Hematopoietic multipotent progenitor cell treated with erythropoietin and hydrocortisone succinate and interleukin-3 and kit ligand, for 4 days (in vitro differentiated cells): ENCODE measurements around the gene CHCHD10.
A peak's percentile ranks its signal among the peaks of the same experiment; 100 is the strongest.

Experiments used
- DNase-seq: peaks from one replicate; pipeline ENCODE4 v3.0.0-alpha.2; 2015

The CHCHD10 gene

DNA sequence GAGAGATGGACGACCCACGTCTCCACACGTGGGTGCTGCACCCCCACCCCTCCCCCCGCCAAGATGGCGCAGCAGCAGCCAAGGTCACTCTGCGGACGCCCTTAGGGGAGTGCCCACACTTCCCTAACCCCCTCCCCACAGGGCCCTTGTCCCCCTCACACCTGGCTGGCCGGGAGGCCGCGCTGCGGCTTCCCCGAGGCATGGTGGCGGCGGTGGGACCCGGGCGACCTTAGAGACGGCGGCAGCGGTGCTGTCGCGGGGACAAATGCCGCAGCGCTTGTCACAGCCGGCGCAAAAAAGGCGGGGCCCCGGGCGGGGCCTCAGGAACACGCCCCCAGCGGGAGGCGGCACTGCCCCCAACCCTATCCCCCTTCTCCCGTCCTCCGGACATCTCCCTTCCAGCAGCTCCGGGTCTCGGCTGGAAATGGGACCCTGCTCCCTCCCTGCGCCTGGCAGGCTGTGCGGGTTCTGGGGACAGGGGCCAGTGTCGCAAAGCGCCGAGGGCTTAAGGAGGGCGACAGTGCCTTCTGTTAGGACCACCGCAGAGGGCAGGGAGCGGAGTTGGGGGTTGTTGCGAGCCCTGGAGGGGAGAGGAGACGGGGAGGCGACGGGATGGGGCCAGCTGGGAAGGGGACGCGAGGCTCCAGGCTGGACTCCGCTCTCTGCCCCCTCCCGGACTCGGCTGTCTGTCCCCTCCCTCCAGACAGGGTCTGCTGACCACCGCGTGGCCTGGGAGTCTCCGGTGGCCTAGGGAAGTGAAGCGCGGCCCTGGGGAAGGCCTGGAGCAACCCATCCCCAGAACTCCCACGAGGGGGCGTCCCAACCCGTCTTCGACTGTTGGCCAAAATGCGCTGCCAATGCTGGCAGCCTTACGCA lies at the start of gene CHCHD10:
TSS of gene CHCHD10 (minus strand) at position 300 of the 876 bp plus-strand sequence. CDS start at position 202, 98 bp downstream.
- peak; percentile 93 for DNase-seq

DNA sequence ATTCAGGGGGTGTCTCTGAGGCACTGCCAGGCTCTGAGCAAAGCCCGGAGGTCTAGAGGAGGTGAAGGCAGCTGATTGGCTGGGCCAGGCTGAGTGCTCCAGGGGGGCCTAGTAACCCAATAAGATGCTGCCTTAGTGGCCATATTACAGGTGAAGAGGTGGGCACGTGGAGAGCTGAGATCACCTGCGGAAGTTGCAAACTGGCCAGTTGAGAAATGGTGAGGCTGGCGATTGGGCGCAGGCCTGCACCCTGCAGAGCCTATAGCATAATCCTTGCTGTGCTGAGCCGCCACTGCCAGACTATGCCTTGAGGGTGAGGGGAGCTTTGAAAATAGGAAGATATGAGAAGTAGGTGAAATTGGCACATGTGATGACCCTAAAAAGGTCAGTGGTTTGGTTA lies 49.4 kb upstream of the CHCHD10 start:
- DNase-seq, result no peak

DNA sequence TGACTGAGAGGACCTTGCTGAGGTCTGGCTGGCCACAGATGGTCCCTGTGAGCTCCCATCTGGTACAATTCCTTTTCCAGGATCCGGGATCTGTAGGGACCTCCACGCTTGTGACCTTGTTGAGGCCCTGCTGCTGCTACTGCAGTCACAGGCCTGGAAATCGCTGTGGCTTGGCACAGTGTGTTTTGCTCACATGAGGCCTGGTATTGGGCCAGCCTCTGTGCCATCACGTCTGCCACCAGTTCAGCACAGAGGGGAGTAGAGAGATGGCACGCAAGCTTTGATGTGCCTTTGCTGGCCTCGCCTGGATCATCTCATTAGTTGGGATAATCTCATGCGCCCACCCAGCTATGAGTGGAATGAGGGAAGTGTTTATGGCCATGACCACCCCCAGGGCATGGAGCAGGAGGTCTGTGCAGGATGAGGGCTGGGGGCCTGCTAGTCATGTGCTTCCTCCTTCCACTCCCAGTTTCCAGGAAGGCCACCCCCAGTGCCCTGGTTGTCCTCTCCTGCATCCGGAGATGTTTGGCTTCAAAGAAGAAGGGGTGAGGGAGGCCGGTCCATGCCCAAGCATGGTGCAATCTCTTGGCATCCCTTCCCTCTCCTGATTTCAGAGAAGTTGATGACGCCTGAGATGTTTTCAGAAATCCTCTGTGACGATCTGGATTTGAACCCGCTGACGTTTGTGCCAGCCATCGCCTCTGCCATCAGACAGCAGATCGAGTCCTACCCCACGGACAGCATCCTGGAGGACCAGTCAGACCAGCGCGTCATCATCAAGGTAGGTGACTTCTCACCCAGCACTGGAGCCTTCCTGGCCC lies 48.6 kb upstream of the CHCHD10 start:
- no peak for DNase-seq

DNA sequence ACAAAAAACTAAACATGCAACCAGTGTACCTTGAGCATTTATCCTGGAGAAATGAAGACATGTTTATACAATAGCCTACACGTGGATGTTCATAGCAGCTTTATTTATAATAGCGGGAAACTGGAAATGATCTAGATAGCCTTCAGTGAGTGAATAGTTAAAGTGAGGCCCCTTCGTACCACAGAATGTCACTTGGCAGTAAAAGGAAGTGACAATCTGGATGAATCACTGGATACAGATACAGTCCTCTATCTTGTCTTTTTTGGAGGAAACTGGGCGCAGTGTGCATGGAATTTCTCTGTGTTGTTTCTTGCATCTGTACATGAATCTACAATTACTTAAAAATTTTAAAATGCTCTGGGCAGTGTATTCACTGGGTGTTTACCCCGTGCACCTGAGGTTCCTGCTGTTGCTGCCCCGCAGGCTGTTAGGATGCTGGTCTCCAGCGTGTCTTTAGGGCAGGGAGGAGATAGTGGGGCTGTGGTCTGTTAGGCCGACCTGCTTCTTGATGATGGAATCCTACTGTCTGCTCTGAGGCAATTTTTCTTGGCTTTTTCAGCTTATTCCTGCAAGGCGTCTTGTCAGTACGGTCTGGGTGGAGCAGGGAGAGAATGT lies 47.9 kb upstream of the CHCHD10 start:
- DNase-seq, result no peak

GRCh38 chr22:23812378-23812777 lies 44.6 kb upstream of the CHCHD10 start:
- DNase-seq, result no peak

DNA sequence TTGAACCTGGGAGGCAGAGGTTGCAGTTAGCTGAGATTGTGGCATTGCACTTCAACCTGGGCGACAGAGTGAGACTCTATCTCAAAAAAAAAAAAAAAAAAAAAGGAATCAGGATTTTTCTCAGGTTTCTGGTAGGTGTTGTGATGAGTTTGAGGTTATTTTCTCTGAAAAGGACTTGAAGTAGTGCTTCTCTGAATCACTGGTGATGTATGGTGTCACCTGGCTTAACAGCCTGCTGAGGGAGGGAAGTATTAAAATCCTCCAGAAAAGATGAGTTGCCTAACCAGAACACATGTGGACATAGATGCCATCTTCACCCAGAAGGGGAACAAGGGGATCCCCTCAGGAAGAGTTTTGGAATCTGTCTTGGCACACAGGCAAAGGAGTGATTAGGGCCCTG lies 39.1 kb upstream of the CHCHD10 start:
- DNase-seq, result no peak

- no peak for DNase-seq
Measured at GRCh38 chr22:23804781-23805291, 37.1 kb upstream of the CHCHD10 start.

DNA sequence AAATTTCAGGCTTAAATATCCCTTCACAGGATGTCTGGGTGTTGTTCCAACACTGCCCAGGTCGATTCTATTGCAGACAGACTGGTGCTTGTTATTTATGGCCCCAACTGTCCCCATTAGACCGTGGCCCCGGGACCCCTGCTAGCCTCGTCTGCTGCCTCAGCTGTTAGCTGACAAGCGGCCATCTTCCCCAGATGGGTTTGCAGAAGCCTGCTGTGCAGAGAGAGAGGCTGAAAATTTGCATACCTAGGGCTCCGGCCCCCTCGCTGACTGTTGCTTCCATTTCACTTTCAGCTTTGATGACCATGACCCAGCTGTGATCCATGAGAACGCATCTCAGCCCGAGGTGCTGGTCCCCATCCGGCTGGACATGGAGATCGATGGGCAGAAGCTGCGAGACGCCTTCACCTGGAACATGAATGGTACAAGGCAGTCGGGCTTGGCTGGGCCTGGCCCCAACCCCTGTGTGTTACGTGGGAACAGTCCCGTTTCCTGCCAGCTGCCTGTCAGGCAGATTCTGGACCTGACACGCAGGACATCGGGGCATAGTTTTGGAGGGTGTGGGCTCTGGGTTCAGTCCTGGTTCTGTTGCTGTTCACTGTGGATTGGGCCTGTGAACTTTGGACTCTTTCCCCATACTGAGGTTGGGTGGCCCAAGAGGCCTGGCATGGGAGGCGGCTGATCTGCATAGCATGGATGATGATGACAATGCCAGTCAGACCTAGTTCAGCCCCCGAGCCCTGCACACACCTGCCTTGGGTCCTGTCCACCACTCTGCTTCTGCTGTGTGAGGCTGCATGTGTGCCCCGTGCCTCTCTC lies 35.4 kb upstream of the CHCHD10 start:
- no peak for DNase-seq

DNA sequence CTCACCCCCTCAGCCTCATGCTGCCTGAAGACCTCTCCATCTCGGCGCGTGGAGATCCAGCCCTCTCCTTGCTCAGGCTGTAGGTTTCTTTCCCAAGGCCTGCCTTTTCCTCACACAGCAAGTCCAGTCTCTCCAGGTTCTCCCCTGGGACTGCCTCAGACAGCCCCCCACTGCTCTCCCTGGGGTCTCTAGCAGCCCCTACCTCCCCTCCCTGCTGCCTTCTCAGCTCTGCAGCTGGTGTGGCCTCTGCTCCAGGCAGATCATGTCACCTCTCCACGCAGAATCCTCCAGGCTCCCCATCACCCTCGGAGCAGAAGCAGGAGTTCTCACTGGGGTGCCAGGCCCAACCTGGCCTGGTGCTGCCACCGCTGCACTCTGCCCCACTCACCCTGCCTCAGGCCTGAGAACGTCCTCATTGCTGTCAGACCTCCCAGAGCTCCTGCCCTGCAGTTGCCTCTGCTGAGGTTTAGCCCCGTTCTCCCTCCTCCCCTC lies 34.2 kb upstream of the CHCHD10 start:
- DNase-seq, result no peak

DNA sequence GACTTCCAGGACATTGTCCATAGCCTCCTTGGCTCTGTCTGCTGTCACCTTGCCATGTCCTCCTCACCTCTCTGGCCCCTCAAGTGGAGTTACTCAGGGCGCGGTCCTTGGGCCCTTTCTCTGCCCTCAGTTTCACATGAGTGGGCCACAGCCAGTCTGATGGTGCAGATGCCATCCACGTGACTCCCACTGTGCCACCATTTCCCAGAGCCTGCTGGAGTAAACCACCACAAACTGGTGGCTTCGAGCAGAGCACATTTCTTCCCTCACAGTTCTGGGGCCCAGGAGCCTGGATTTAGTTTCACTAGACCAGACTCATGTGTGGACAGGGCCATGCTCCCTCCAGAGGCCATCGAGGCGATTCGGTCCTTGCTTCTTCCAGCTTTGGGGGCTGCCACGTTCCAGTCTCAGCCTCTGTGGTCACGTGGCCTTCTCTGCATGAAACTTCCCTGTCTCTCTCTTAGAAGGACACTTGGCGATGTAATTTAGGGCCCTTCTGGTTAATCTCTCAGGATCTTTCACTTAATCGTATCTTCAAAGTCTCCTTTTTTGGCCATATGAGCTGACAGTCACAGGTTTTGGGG lies 33.6 kb upstream of the CHCHD10 start:
- DNase-seq, result no peak

DNA sequence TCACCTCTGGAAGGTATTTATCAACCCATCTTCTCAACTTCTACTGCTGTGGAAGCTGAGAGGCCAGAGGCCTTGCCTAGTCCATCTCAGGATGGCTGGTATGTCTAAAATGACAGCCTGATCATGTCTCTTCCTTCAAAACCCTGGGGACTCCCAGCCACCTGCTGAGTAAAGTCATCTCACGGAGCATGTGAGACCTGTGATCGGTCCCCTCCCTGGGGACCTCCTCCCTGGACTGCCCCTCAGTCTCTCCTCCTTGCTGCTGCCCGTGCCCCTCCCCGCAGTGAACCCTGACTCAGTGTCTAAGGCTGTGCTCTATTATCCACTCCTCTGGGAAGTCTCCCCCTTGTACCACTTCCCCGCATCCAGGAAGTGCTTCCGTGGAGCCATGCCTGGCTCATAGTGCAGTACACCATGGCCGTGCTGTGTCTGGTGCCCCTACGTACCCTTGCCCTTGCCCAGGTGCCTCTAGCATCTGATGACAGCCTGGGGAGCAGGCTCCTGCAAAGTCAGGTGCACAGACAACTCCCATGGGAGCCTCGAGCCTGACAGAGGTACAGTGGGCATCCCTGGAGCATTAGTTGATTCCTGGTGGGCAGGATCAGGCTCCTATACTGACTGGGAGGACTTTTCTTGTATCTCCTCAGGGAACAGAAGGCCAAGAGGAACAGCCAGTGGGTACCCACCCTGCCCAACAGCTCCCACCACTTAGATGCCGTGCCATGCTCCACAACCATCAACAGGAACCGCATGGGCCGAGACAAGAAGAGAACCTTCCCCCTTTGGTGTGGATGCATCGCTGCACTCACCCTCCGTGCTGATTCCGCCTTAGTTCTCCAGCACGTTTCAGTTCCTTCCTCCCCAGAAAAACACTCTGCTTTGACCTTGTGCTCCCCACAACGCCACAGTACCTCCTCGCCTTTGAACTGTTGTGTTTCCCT lies 32.8 kb upstream of the CHCHD10 start:
- DNase-seq, result no peak

DNA sequence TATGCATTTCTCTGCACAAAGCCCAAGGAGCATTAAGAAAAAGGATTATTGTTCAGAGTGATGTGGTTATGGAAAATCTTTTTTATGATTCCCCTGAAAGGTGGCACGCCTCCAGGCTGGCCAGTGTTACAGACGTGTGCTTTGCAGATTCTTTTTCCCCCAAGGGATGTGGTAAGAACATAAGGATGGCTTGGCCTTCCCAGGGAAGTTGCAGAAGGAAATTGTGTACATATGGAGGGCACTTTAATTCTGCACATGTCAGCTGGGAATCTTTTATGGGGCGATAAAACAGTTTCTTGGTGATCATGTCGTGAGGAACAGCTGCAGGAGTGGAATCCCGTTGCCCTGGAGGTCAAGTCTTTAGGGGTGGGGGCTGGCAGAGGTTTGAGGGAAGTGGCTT lies 28.7 kb upstream of the CHCHD10 start:
- DNase-seq, result no peak

- no peak for DNase-seq
Measured at GRCh38 chr22:23793326-23793725, 25.6 kb upstream of the CHCHD10 start.

DNA sequence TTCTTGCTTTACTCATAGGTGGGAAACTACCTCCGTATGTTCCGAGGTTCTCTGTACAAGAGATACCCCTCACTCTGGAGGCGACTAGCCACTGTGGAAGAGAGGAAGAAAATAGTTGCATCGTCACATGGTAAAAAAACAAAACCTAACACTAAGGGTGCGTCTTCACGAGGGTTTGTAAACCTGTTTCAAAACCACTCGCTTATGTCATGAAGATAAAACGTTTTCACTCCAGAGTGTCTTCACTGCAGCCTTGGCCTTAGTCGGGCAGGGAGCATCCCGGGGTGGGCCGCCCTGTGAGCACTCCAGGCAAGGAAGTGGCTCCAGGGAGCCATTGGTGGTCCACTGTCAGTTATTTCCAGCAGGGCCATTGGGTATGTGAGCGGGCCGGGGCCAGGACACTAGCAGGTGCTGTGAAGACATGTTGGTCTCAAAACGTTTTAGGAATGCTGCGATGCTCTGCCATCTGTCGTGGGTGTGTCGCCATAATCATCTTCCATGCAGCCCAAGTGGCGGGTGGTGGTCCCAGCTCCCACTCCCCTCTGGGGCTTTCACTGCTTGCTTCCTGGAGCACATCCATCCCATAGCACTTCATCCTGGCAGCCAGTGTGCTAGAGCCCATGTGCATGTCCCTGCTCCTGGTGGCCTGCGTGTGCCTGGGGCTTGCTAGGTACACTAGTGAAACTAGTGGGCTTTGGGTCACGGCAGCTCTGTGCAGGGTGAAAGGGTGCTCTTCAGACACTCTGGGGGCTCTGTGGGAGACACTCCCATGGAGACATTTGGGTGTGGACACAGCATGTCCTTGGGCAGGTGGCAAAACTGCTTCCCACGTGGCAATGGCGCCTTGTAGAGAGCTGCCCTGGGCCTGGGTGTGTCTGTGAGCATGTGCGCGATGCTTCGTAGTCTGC lies 24.2 kb upstream of the CHCHD10 start:
- no peak for DNase-seq

GRCh38 chr22:23790819-23791737 lies 23.3 kb upstream of the CHCHD10 start:
- no peak for DNase-seq

DNA sequence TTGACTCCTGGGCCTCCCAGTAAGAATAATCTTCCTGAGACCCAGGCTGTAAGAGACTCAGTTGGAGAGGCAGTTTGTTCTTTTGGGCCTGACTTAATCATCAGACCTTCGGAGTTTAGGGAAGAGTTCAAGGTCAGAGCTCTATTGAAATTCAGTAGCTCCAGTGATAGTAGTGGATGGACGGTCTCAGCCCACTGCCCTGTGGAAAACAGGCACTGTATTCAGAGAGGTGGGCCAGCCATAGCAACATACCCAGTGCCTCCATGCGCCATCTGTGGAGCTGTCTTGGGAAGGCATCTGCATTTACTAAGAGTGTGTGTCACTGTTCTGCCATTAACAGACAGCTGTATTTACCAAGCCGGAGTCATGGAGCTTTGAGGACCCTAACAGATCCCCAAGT lies 21.9 kb upstream of the CHCHD10 start:
- no peak for DNase-seq

GRCh38 chr22:23789121-23789520 lies 21.3 kb upstream of the CHCHD10 start:
- no peak for DNase-seq

DNA sequence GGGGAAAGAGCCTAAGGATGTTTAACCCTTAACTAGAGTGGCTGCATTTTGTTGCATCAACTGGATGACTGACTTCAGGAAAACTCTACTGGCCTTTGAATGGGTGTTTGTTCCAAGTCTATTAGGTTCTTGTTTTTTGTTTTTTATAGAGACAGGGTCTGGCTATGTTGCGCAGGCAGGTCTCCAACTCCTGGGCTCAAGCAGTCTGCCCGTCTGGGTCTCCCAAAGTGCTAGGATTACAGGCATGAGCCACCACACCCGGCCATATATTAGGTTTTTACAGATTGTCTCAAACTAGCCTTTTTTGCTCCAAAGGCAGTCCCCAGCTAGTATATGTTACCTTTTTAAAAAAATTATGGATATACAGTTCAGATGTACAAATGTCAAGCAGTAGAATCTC lies 20.1 kb upstream of the CHCHD10 start:
- DNase-seq, result no peak

- DNase-seq, result no peak
Measured at GRCh38 chr22:23787600-23787896, 19.8 kb upstream of the CHCHD10 start.
